A673 (cell line): ENCODE results near the gene HERC3. TPM values are rescaled to one million over a fixed set of nuclear protein-coding genes. Genes with fewer than 3 reads are reported as not detected.

ENCODE experiments used
- BruUV-seq: library from RNA; stranded (reverse); fragments of 400-500 nt; replicated peaks from 2 replicates; lab custom pipeline; 2021; lab: Mats Ljungman, UMichigan
- CTCF ChIA-PET: fragments of 300-600 bp; sonication (Branson Sonifier 250); formaldehyde crosslinking; loops from one replicate; lab custom pipeline; 2022; ENCODE audit warnings: antibody characterized with exemption; lab: Charles Lee
- POLR2A ChIA-PET: fragments of 300-600 bp; sonication (Branson Sonifier 250); formaldehyde crosslinking; loops from one replicate; lab custom pipeline; 2022; ENCODE audit warnings: antibody characterized with exemption; ENCODE audit not compliant: low non-redundant PET; lab: Charles Lee
- DNase-seq: peaks from one replicate; pipeline ENCODE4 v3.0.0-alpha.2; 2015; ENCODE audit warnings: low spot score
- H3K27ac ChIP-seq: fragments of 200-600 bp; sonication (generic); 2 replicates; pipeline ENCODE4 v1.5.1; 2016; ENCODE audit warnings: mixed run types, low read depth, mild to moderate bottlenecking, mixed read lengths, antibody characterized with exemption, low read length; ENCODE audit not compliant: poor library complexity, severe bottlenecking
- H3K27me3 ChIP-seq: fragments of 200-600 bp; sonication (generic); replicated peaks from 2 replicates; pipeline ENCODE4 v1.6.1; 2017; ENCODE audit warnings: mixed run types, low read depth, mild to moderate bottlenecking, mixed read lengths, antibody characterized with exemption, low read length; ENCODE audit not compliant: insufficient read depth, poor library complexity
- H3K36me3 ChIP-seq: fragments of 200-600 bp; sonication (generic); 2 replicates; pipeline ENCODE4 v1.6.1; 2016; ENCODE audit warnings: mixed run types, mild to moderate bottlenecking, mixed read lengths, antibody characterized with exemption, low read length; ENCODE audit not compliant: insufficient read depth, poor library complexity, severe bottlenecking
- H3K4me1 ChIP-seq: fragments of 200-600 bp; sonication (generic); 2 replicates; pipeline ENCODE4 v1.6.1; 2017; ENCODE audit warnings: mixed run types, mild to moderate bottlenecking, mixed read lengths, antibody characterized with exemption, low read length; ENCODE audit not compliant: insufficient read depth, poor library complexity, severe bottlenecking
- H3K4me3 ChIP-seq: fragments of 200-600 bp; sonication (generic); 2 replicates; pipeline ENCODE4 v1.5.1; 2016; ENCODE audit warnings: low read depth, mixed run types, mild to moderate bottlenecking, mixed read lengths, low read length; ENCODE audit not compliant: poor library complexity, severe bottlenecking
- H3K9me3 ChIP-seq: fragments of 200-600 bp; sonication (generic); 2 replicates; pipeline ENCODE4 v1.6.1; 2016; ENCODE audit warnings: mixed run types, low read depth, mild to moderate bottlenecking, mixed read lengths, antibody characterized with exemption, low read length; ENCODE audit not compliant: poor library complexity, severe bottlenecking
- EZH2 ChIP-seq: fragments of 200-600 bp; sonication (generic); IDR thresholded peaks from 2 replicates; pipeline ENCODE4 v1.6.1; 2017; ENCODE audit warnings: borderline replicate concordance, low read depth, mild to moderate bottlenecking, mixed read lengths, antibody characterized with exemption, low read length; ENCODE audit not compliant: poor library complexity, severe bottlenecking
- intact Hi-C: fragments of 100-400 bp; cut with micrococcal nuclease; formaldehyde crosslinking; loops from one replicate; pipeline ENCODE4 v1.10.0; 2022; ENCODE audit not compliant: unreplicated experiment
- total RNA-seq: library from RNA; stranded (reverse); gene quantifications from 2 replicates; pipeline ENCODE4 v1.2.3, GENCODE V29; 2021
- TF ChIP-seq, protein P1 (sequence below): fragments of 300-800, 200-600 bp; sonication (generic); conservative IDR thresholded peaks from 2 replicates; pipeline ENCODE4 v1.5.1; 2017; ENCODE audit warnings: low read depth, mild to moderate bottlenecking, antibody characterized with exemption, low read length, moderate library complexity, mixed read lengths

Gene HERC3
- total RNA-seq, 1 experiment from 2014 or later, result 0.71 TPM

DNA sequence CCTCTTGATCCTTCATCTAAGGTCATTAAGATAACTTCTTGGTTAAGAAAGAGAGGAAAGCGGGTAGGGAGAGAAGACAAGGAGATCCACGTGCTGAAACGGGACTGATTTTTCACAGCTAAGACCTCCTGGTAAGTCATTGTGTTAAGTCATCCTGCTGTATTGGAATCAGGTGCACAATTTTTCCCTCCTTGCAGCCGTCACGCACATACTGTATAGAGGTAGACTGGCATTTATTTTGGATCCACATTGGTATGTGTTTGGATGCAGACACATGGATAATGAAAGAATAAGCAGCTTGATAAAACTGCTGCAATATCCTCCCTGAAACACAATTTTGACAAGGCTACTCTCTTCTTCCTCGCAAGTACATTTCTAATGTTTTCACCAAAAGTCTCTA is 165.5 kb downstream of the HERC3 start:
- intact Hi-C loops, result no loop called here
- H3K4me3 ChIP-seq, result no peak overlapping the region
- DNase-seq, result no peak
- no TSS peak for BruUV-seq
- TF ChIP-seq, protein P1, sequence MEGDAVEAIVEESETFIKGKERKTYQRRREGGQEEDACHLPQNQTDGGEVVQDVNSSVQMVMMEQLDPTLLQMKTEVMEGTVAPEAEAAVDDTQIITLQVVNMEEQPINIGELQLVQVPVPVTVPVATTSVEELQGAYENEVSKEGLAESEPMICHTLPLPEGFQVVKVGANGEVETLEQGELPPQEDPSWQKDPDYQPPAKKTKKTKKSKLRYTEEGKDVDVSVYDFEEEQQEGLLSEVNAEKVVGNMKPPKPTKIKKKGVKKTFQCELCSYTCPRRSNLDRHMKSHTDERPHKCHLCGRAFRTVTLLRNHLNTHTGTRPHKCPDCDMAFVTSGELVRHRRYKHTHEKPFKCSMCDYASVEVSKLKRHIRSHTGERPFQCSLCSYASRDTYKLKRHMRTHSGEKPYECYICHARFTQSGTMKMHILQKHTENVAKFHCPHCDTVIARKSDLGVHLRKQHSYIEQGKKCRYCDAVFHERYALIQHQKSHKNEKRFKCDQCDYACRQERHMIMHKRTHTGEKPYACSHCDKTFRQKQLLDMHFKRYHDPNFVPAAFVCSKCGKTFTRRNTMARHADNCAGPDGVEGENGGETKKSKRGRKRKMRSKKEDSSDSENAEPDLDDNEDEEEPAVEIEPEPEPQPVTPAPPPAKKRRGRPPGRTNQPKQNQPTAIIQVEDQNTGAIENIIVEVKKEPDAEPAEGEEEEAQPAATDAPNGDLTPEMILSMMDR, result no peak
- no peak for TF ChIP-seq EZH2
- no peaks in the 10 kb centered on the region for H3K36me3 ChIP-seq
- POLR2A ChIA-PET, result no interaction called here
- no peaks in the 10 kb centered on the region for H3K9me3 ChIP-seq
- peaks cover 29% of the 10 kb centered on the region for H3K4me1 ChIP-seq
- no peaks in the 10 kb centered on the region for H3K27me3 ChIP-seq
- no peak overlapping the region for H3K27ac ChIP-seq
- CTCF ChIA-PET, result no interaction called here

Other genes with a start within 250 kb of the HERC3 start
- gene HERC6, start 213.6 kb upstream of the HERC3 start, total RNA-seq, result 0.26 and 0.32 TPM in 2 replicates
- 0.54 and 1.2 TPM in 2 replicates for gene HERC5, start 135.4 kb upstream of the HERC3 start, total RNA-seq
- gene PYURF, start 68.7 kb upstream of the HERC3 start, total RNA-seq, result 38.8 and 41.2 TPM in 2 replicates
- gene NAP1L5, start 105.3 kb downstream of the HERC3 start, total RNA-seq, result not detected in 2 replicates